GM18870 (cell line): Measurements from ENCODE around the gene IKBKG.
"Not testable (repeated sequence)": the region's sequence is repeated elsewhere in the genome, so short reads cannot be mapped to it uniquely, and the experiment has no call there.

Source experiments
- ATAC-seq: cut with Tn5 transposase; IDR thresholded peaks from one replicate; pipeline ENCODE4 v1.9.1; 2021; ENCODE audit warnings: moderate library complexity; ENCODE audit not compliant: unreplicated experiment

IKBKG gene

DNA sequence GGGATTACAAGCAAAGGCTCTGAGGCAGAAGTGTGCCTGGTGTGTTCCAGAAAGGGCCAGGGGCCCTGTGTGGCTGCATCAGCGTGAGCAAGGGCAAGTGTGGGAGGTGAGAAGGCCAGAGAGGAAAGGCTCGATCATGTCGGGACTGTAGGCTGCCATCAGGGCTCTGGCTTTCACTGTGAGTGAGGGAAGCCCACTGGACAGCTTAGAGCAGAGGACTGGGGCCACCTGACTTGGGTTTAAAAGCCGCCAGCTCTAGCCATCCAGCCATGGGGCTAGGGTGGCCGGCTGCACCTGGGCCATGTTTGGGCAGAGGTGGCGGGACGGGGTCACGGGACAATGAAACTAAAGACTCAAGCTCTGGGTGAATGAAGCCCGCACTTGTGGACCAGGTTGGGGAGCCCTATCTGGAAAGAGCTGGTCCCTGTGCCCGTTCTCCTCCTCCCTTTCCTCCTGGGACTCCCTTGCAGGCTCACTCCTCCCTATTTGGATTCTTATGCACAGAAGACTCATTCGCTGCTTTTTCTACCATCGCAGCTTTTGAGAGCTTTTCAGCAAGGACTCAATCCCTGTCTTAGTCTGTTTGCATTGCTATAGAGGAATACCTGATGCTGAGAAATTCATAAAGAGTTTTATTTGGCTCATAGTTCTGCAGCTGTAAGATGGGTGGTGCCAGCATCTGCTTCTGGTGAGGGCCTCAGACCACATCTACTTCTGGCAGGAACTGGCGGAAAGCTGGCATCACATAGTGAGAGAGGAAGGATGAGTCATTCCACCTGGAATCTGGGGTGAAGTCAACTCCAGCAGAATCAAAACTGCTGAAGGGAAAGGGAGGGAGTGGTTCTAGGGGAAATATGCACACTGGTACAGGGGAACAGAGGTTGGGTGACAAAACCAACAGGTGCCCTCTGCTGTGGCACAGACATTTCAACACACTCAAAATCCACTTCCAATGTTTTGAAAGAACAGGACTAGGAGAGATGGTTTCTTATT lies 56.3 kb downstream of the IKBKG start:
- ATAC-seq = no peak

DNA sequence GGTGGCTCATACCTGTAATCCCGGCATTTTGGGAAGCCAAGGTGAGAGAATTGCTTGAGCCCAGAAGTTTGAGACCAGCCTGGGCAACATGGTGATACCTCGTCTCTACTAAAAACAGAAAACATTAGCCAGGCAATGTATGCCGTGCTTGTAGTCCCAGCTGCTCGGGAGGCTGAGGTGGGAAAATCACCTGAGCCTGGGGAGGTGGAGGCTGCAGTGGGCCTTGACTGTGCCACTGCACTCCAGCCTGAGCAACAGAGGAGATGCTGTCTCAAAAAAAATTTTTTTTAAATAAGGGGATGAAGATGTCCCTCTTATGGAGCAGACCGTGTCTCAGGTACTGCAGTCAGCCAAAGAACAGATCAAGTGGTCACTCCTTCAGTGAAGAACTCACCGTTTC lies 58.1 kb downstream of the IKBKG start:
- no peak for ATAC-seq

DNA sequence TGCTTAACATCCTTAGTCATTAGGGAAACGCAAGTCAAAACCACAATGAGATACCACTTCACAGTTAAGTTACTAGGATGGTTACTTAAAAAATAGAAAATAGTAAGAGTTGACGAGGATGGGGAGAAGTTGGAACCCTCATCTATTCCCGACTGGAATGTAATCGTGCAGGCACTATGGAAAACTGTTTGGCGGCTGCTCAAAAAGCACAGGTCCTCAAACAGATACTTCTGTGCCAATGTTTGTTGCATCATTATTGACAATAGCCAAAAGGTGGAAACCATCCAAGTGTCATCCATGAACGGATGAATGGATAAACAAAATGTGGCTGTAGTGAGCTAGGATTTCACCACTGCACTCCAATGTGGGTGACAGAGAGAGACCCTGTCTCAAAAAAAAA lies 60.0 kb downstream of the IKBKG start:
- no peak for ATAC-seq

DNA sequence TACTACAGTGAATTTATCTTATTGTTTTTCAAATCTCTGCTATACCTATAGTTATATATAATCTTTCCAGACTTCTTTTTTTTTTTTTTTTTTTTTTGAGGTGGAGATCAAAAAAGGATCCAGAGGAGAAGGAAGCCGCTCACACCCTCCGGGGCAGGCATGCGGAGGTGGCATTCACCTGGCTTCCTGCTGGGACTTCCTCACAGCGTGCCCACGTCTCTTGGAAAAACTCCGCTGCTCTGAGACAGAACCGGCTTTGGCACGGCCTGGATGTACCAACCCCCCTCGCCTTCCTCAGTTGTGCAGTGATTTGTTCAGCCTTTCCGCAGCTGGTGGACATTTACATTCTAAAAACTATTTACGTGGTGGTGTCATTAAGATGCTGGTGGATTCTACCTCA lies 60.6 kb downstream of the IKBKG start:
- ATAC-seq = not testable (repeated sequence)

DNA sequence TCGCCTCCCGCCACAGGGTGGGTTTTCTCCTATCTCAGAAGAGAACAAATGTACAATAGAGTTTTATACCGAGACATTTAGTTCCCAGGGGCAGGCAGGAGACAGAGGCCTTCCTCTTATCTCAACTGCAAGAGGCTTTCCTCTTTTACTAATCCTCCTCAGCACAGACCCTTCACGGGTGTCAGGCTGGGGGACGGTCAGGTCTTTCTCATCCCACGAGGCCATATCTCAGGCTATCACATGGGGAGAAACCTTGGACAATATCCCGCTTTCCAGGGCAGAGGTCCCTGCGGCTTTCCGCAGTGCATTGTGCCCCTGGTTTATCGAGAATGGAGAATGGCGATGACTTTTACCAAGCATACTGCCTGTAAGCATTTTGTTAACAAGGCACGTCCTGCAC lies 61.4 kb downstream of the IKBKG start:
- ATAC-seq = not testable (repeated sequence)

DNA sequence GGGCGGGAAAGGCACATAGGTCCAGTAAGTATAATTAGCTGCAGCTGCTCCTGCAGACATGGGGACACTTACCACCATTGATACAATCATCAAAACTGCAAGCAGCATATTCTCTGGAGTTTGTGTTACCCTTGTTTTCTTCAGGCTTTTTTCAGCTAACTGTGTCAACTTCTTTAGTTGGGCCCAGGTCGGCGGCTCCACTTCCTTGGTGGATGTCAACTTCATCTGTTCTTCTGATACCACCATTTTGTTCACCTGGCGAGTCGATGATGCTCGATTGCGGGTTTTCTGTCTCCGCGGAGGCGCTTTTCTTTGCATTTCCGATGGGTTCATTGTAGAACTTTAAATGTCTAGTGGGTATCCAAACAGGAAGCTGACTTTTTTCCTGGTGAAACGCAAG lies 63.7 kb downstream of the IKBKG start:
- ATAC-seq = not testable (repeated sequence)

DNA sequence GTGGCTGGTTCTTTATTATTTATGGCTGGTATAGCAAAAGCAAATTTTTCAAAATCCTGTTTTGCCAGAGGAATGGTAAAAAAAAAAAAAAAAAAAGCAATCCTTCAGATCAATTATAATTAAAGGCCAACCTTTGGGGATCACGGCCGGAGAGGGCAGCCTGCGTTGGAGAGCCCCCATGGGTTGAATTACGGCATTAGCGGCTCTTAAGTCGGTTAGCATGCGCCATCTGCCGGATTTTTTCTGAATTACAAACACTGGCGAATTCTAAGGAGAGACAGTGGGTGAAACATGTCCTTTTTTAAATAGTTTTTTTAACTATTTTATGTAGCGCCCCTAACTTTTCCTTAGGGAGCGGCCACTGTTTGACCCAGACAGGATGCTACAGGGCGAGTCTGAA lies 66.2 kb downstream of the IKBKG start:
- not testable (repeated sequence) for ATAC-seq
